ENCODE data around the gene MIGA1. TPM values are rescaled to one million over a fixed set of nuclear protein-coding genes. Genes with fewer than 3 reads are reported as not detected.

Gene MIGA1
- total and polyA plus RNA-seq, 9 of the 15 experiments (the other 6 are each of a cell fraction or from before 2014, with no cell fraction given), result 1.6 to 5.1 (median 2.9) TPM

- no peaks in the 10 kb centered on the region for H3K9me3 ChIP-seq (replicated peaks; ENCODE audit: control insufficient read depth, insufficient read depth, low read depth, low read length)
- no TSS peak for BruUV-seq (replicated peaks)
- no peaks in the 10 kb centered on the region for H3K27me3 ChIP-seq (ENCODE audit: control insufficient read depth in 2 of 2, insufficient read depth in 2 of 2, low read length in 2 of 2)
- intact Hi-C loops (cut with micrococcal nuclease) (no loop called here), in situ Hi-C loops (cut with MboI) (no loop called here)
- no peak for TF ChIP-seq ERF (CRISPR knock-in tag; IDR thresholded peaks at IDR 0.05)
- TF ChIP-seq RBM39 (optimal IDR thresholded peaks at IDR 0.05; ENCODE audit: low read depth, low read length), result no peak
- TF ChIP-seq ZNF398 (CRISPR knock-in tag; IDR thresholded peaks at IDR 0.05), result no peak
- no peak for TF ChIP-seq SNRNP70 (optimal IDR thresholded peaks at IDR 0.05; ENCODE audit: low read depth, low read length)
- ChIA-PET CTCF (ENCODE audit: low intra/inter-chr PET ratio) (no interaction called here), POLR2A (interaction anchor here (0.6 kb wide), 1 partner anchor 89 kb away, joined by 3 read pairs; no protein-coding TSS in a partner anchor)
- no peak for DNase-seq (ENCODE audit: extremely low read depth in 1 of 4, low spot score in 3 of 4)
- no peak for ATAC-seq
- no peaks in the 10 kb centered on the region for H4K20me1 ChIP-seq (replicated peaks; ENCODE audit: control insufficient read depth, insufficient read depth, low read length)
- peaks cover 12% of the 10 kb centered on the region; the same call in 1 of the 3 replicates for H3K36me3 ChIP-seq (ENCODE audit: control insufficient read depth, insufficient read depth, low read length)
- FAIRE-seq, result no peak
- no peak overlapping the region for H2AFZ ChIP-seq (ENCODE audit: low read depth, low read length)
- no peak overlapping the region for H3K9ac ChIP-seq (ENCODE audit: insufficient read depth in 1 of 2, low read depth in 2 of 2, low read length in 2 of 2)
- no peaks in the 10 kb centered on the region for H3K79me2 ChIP-seq (ENCODE audit: control insufficient read depth, insufficient read depth, low read length)
- WGBS (ENCODE audit: insufficient coverage, low coverage, missing lambda C conversion rate), result 68% methylated on average over 3 of the region's 3 CpGs
- no peaks in the 10 kb centered on the region for H3K4me1 ChIP-seq (replicated peaks in 1 of 2; ENCODE audit: control insufficient read depth in 2 of 2, insufficient read depth in 2 of 2, low read length in 2 of 2)
- no peak overlapping the region for H3K4me3 ChIP-seq
- H3K27ac ChIP-seq (ENCODE audit: extremely low read depth, low read depth, low read length), result no peak overlapping the region
- no peak overlapping the region for H3K4me2 ChIP-seq (ENCODE audit: insufficient read depth, low read length)
- no peaks in the 10 kb centered on the region for H3K9me1 ChIP-seq (ENCODE audit: control insufficient read depth, insufficient read depth, low read length)
These were observed 67.5 kb downstream of the MIGA1 start for GRCh38 chr1:77846966-77847365.

Data from K562 (cell line).